HG03060 (cell line): Measurements from ENCODE around the gene PRRT2.
"Not testable (repeated sequence)": the region's sequence is repeated elsewhere in the genome, so short reads cannot be mapped to it uniquely, and the experiment has no call there.

Experiments used
- ATAC-seq: cut with Tn5 transposase; IDR thresholded peaks from one replicate; pipeline ENCODE4 v1.9.1; 2021; ENCODE audit warnings: low read depth, moderate number of reproducible peaks; ENCODE audit not compliant: unreplicated experiment

The PRRT2 gene

DNA sequence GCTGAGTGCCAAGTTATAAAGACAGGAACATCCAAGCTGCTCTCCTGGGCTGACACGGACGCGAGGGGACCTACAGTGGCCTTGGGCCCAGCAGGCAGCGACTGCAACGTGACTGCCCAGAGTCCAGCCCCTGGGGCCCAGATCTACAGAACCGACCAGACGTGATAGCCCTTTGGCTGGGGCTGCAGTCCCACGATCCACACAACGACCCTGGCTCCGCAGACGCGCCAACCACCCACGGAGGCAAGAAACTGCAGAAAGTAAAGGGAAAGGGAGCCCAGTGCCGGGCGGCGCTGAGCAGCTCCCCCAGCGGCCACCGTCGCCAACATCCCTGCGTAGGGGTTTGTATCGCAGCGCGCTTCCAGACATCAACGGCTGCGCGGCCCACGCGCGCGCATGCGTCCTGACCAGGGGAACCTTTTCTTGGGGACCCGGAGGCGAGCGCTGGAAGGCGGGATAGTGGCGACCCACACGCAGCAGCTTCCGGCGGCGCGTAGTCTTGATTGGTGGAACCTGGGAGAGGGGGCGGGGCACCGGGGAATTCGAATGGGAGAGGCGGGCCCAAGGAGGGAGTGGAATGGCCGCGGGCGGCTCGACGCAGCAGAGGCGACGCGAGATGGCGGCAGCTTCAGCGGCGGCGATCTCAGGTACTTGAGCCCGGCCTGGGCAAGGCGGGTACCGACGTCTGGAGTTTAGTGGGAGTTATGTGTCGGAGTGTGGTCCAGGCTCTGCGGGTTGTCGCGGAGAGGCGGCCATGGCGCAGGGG lies 21.6 kb upstream of the PRRT2 start, which contains the start of gene KIF22:
Gene KIF22 (plus strand): TSS at position 569 of the 766 bp plus-strand sequence. CDS start 9 bp downstream, at position 578.
- ATAC-seq: peak; percentile 79

GRCh38 chr16:29790949-29791844 lies 20.8 kb upstream of the PRRT2 start:
- no peak for ATAC-seq

- no peak for ATAC-seq
Measured at GRCh38 chr16:29791845-29792807, 19.9 kb upstream of the PRRT2 start.

DNA sequence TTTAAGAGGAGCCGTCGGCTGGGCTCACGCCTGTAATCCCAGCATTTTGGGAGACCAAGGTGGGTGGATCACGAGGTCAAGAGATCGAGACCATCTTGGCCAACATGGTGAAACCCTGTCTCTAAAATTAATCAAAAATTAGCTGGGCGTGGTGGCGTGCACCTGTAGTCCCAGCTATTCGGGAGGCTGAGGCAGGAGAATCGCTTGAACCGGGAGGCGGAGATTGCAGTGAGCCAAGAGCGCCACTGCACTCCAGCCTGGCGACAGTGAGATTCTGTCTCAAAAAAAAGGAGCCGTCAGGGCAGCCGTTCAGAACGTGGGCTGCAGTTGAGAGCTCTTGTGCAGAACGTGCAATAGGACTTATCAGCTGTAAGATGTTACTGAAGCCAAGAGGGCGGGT lies 18.8 kb upstream of the PRRT2 start:
- not testable (repeated sequence) for ATAC-seq

DNA sequence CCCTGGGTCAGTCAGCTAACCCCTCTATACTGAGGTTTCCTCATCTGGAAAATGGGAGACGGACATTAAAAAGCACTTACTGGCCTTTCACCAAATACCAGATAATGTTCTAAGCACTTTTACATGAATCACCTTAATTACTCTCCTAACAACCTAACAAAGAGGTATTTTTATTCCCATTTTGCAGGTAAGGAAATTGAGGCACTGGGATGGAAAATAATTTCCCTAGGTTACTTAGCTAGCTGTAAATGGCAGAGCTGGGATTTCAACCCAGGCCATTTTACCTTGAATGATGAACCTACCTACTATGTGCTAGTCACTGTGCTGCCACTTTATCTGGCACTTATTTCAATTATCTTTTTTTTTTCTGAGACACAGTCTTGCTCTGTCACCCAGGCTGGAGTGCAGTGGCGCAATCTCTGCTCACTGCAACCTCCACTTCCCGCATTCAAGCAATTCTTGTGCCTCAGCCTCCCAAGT lies 17.7 kb upstream of the PRRT2 start:
- no peak for ATAC-seq

GRCh38 chr16:29802416-29802935 lies 9.5 kb upstream of the PRRT2 start:
- ATAC-seq: no peak

- no peak for ATAC-seq
Measured at GRCh38 chr16:29804020-29804419, 8.0 kb upstream of the PRRT2 start.

GRCh38 chr16:29804455-29805231 lies 7.3 kb upstream of the PRRT2 start:
- ATAC-seq: no peak

- peak; percentile 37 for ATAC-seq
Measured at GRCh38 chr16:29805232-29806098, 6.5 kb upstream of the PRRT2 start.

DNA sequence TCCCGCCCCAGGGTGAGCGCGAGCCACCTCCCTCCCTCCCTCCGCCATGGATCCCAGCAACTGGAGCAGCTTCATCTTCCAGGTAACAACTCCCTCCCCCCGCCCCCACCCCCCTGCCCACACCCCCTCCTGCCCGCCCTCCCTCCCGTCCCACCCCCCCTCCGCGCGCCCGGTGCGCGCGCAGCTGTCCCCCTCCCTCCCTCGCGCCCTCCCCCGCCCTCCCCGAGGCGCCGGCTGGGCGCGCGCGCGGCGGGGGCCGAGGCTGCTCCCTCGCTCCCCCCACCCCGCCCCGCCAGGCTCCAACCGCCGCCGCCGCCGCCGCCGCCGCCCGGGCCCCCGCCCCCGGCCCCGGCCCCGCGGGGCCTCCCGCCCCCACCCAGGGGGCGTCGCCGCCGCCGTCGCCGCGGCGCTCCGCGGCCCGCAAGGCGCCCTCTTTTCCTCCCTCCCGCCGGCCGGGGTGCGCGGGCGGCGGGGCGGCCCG lies 5.9 kb upstream of the PRRT2 start, which contains the start of gene MAZ:
Gene MAZ (plus strand): TSS at position 431 of the 481 bp plus-strand sequence. CDS start 173 bp downstream, outside the sequence.
- no peak for ATAC-seq

GRCh38 chr16:29806641-29807425 lies 5.2 kb upstream of the PRRT2 start:
- ATAC-seq: no peak

GRCh38 chr16:29807426-29808218 lies 4.4 kb upstream of the PRRT2 start:
- ATAC-seq: no peak

DNA sequence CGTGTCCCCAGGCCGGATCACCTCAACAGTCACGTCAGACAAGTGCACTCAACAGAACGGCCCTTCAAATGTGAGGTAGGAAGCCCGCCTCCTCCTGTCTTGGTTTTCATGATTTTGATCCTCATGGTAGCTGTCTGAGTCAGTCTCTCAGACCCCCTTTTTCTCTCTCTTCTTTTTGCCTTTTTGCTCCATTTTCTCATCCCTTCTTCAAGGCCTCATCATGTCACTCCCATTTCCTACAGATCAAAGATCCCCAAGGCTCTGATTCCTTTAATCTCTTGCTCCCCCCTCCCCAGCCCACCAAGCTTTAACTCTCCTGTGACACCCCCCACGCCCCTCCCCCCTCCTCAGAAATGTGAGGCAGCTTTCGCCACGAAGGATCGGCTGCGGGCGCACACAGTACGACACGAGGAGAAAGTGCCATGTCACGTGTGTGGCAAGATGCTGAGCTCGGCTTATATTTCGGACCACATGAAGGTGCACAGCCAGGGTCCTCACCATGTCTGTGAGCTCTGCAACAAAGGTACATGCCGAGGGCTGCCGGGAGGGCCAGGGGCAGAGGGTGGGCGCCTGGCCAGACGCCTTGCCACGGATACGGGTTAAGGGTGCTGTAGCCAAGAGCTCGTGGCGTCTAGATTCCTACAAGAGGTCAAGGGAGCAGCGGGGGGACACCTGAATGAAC lies 3.6 kb upstream of the PRRT2 start:
- ATAC-seq: no peak

GRCh38 chr16:29809031-29809747 lies 2.8 kb upstream of the PRRT2 start:
- ATAC-seq: no peak
